ENCODE measurements around the gene DNAJC17.

Gene DNAJC17

DNA sequence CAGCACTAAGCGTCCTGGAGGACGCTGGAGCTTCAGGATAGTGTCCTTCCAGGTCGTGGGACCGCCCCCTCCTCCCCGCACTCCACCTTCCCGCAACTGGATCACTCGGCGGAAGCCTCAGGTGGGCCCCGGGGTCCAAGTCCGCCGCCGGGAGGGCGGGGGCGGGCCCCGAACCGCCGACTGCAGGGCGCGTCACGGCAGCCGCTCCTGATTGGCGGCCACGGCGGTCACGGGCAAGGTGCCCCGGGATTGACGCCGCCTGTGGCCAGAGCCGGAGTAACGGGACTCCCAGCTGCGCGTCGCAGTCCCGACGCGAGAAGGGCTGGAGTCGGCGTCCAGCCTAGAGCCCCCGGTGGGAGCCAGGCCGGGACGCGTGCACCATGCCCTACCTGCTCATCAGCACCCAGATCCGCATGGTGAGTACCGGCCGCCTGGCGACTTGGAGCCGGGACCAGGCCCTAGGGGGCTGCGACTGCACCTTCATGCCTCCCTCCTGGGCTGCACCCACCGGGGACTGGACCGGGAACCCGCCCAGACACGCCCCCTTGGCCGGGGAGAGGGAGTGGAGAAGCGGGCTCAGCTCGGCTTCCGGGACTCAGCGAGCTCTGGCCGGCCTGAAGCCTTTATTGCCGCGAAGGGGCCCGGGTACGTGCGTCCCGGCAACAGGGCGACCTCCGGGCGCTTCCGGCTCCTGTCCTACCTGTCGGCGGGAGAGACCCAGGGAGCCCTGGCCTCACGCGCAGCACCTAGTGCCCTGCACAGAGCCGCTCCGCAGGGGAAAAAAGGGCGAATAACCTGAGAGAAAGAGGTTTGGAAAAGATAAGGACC lies 43.3 kb downstream of the DNAJC17 start, which contains the start of gene GCHFR:
TSS of gene GCHFR (plus strand) at position 268 of the 828 bp plus-strand sequence. CDS start at position 381, 113 bp downstream.
- H3K9me3 ChIP-seq (ENCODE audit: low read length), result no peaks in the 10 kb centered on the region
- peak within 1 kb of the TSS; percentile 76 for H3K4me3 ChIP-seq (ENCODE audit: low read depth, low read length, poor library complexity, severe bottlenecking)
- no peaks in the 10 kb centered on the region for H3K27me3 ChIP-seq (ENCODE audit: insufficient read depth, low read length)
- H3K27ac ChIP-seq (ENCODE audit: low read depth, low read length, poor library complexity, severe bottlenecking), result peak within 1 kb of the TSS; percentile 93
- peak within 1 kb of the TSS; percentile 94 for H3K9ac ChIP-seq (ENCODE audit: low read length)
- H2AFZ ChIP-seq (ENCODE audit: low read length), result no peak within 1 kb of the TSS
- TF ChIP-seq, protein P1, sequence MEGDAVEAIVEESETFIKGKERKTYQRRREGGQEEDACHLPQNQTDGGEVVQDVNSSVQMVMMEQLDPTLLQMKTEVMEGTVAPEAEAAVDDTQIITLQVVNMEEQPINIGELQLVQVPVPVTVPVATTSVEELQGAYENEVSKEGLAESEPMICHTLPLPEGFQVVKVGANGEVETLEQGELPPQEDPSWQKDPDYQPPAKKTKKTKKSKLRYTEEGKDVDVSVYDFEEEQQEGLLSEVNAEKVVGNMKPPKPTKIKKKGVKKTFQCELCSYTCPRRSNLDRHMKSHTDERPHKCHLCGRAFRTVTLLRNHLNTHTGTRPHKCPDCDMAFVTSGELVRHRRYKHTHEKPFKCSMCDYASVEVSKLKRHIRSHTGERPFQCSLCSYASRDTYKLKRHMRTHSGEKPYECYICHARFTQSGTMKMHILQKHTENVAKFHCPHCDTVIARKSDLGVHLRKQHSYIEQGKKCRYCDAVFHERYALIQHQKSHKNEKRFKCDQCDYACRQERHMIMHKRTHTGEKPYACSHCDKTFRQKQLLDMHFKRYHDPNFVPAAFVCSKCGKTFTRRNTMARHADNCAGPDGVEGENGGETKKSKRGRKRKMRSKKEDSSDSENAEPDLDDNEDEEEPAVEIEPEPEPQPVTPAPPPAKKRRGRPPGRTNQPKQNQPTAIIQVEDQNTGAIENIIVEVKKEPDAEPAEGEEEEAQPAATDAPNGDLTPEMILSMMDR (IDR thresholded peaks at IDR 0.05; ENCODE audit: low read length), result no peak; the same call in 1 of the 2 replicates
- no peak for TF ChIP-seq EZH2 (IDR thresholded peaks at IDR 0.05; ENCODE audit: borderline replicate concordance, low read length)
- peak within 1 kb of the TSS; percentile 77 for H3K4me2 ChIP-seq (ENCODE audit: low read length)
- peaks cover 58% of the 10 kb centered on the region for H3K4me1 ChIP-seq (ENCODE audit: insufficient read depth, low read length, severe bottlenecking)
- no peaks in the 10 kb centered on the region for H3K79me2 ChIP-seq (ENCODE audit: insufficient read depth, low read length)
- H4K20me1 ChIP-seq (ENCODE audit: insufficient read depth, low read length), result no peaks in the 10 kb centered on the region
- H3K36me3 ChIP-seq (ENCODE audit: insufficient read depth, low read length), result peaks cover 9% of the 10 kb centered on the region; the same call in 1 of the 2 replicates
- no peaks in the 10 kb centered on the region for H3K9me2 ChIP-seq (ENCODE audit: low read depth, low read length)
- 0 out of 2 replicates have a peak, but pooled peaks cover 3% of the 10 kb centered on the region for H3F3A ChIP-seq (ENCODE audit: insufficient read depth, low read length)

DNA sequence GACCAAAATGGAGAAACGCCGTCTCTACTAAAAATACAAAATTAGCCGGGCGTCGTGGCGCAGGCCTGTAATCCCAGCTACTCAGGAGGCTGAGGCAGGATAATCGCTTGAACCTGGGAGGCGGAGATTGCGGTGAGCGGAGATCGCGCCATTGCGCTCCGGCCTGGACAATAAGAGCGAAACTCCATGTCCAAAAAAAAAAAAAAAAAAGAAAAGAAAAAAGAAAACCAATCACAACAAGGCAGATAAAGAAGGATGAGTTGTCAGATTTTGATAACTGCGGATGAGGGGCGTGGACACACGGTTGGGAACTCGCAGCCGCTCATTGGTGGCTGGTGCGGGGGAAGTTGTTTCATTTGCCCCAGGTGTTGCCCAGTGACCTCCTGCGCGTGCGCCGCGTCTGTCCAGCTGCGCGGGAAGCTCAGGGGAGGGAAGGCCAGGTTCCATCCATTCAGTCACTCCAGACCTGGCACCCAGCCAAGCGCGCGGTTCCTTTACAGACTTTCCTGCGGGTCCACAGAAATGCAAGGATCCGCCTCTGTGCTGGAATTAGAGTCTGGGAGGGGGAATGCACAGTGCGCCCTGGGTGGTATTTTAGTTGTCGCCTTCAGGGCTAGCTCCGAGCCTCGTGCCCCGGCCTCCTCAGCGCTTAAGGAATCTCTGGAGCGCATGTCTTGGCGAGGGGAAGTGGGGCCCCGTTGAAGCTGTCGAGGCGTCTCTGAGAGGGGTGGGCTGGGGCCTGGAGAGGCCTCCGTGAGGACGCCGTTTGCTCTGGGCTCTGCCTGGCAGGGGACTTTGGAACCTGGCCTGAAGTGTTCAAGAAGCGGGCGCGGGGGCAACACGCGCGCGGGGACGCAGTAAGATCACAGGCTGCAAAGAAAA lies 44.1 kb downstream of the DNAJC17 start:
- Histone ChIP-seq H3K36me3 (ENCODE audit: insufficient read depth, low read length) (peaks cover 9% of the 10 kb centered on the region; the same call in 1 of the 2 replicates), H3K9ac (ENCODE audit: low read length) (peak overlapping the region; percentile 94), H4K20me1 (ENCODE audit: insufficient read depth, low read length) (no peaks in the 10 kb centered on the region), H3K4me3 (ENCODE audit: low read depth, low read length, poor library complexity, severe bottlenecking) (peak overlapping the region; percentile 76), H3K27me3 (ENCODE audit: insufficient read depth, low read length) (no peaks in the 10 kb centered on the region), H3K9me3 (ENCODE audit: low read length) (no peaks in the 10 kb centered on the region), H3K79me2 (ENCODE audit: insufficient read depth, low read length) (no peaks in the 10 kb centered on the region), H2AFZ (ENCODE audit: low read length) (no peak overlapping the region), H3K4me1 (ENCODE audit: insufficient read depth, low read length, severe bottlenecking) (peaks cover 49% of the 10 kb centered on the region), H3K27ac (ENCODE audit: low read depth, low read length, poor library complexity, severe bottlenecking) (peak overlapping the region; percentile 93), H3K4me2 (ENCODE audit: low read length) (peak overlapping the region; percentile 77), H3F3A (ENCODE audit: insufficient read depth, low read length) (0 out of 2 replicates have a peak, but pooled peaks cover 3% of the 10 kb centered on the region), H3K9me2 (ENCODE audit: low read depth, low read length) (no peaks in the 10 kb centered on the region)
- TF ChIP-seq, protein P1 (IDR thresholded peaks at IDR 0.05; ENCODE audit: low read length), result no peak
- no peak for TF ChIP-seq EZH2 (IDR thresholded peaks at IDR 0.05; ENCODE audit: borderline replicate concordance, low read length)

DNA sequence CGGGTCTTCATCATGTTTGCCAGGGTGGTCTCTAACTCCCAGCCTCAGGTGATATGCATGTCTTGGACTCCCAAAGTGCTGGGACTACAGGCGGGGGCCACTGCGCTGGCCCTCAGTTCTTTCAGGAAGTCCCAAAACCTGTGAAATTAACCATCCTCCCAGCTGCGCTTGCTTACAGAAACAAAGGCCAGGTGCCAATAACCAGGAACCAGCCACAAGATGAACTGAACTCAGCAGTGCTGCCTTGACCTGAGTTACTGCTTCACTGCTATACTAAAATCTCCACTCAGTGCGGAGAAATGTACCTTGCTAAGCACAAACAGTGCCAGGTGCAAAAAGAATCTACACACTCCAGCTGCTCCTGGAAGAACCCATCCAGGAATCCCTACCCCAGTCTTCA lies 47.3 kb downstream of the DNAJC17 start:
- Histone ChIP-seq H3F3A (ENCODE audit: insufficient read depth, low read length) (peaks cover 3% of the 10 kb centered on the region; the same call in 1 of the 2 replicates), H3K36me3 (ENCODE audit: insufficient read depth, low read length) (no peaks in the 10 kb centered on the region), H2AFZ (ENCODE audit: low read length) (no peak overlapping the region), H3K4me1 (ENCODE audit: insufficient read depth, low read length, severe bottlenecking) (peaks cover 60% of the 10 kb centered on the region), H3K27me3 (ENCODE audit: insufficient read depth, low read length) (no peaks in the 10 kb centered on the region), H4K20me1 (ENCODE audit: insufficient read depth, low read length) (no peaks in the 10 kb centered on the region), H3K27ac (ENCODE audit: low read depth, low read length, poor library complexity, severe bottlenecking) (peak overlapping the region; percentile 88), H3K79me2 (ENCODE audit: insufficient read depth, low read length) (no peaks in the 10 kb centered on the region), H3K9me3 (ENCODE audit: low read length) (no peaks in the 10 kb centered on the region), H3K9me2 (ENCODE audit: low read depth, low read length) (no peaks in the 10 kb centered on the region), H3K9ac (ENCODE audit: low read length) (peak overlapping the region; percentile 41; the same call in 1 of the 2 replicates), H3K4me3 (ENCODE audit: low read depth, low read length, poor library complexity, severe bottlenecking) (peak overlapping the region; percentile 16), H3K4me2 (ENCODE audit: low read length) (peak overlapping the region; percentile 52)
- TF ChIP-seq, protein P1 (IDR thresholded peaks at IDR 0.05; ENCODE audit: low read length), result no peak
- TF ChIP-seq EZH2 (IDR thresholded peaks at IDR 0.05; ENCODE audit: borderline replicate concordance, low read length), result no peak

All from OCI-LY1 (cell line).